C4-2B (cell line): ENCODE results near the gene TSPAN3.

ENCODE experiments used
- H3K27ac ChIP-seq: fragments of 450-650 bp; 2 replicates; pipeline ENCODE4 v1.5.1; 2017
- CTCF ChIP-seq: fragments of 450-650 bp; conservative IDR thresholded peaks from 2 replicates; pipeline ENCODE4 v1.5.1; 2017; ENCODE audit warnings: mild to moderate bottlenecking
- ZFX ChIP-seq: fragments of 450-650 bp; IDR thresholded peaks from 2 replicates; pipeline ENCODE4 v1.6.1; 2017

The TSPAN3 gene

GRCh38 chr15:77029166-77030047 is 41.5 kb downstream of the TSPAN3 start:
- H3K27ac ChIP-seq, result no peak overlapping the region
- TF ChIP-seq ZFX, result no peak
- no peak for TF ChIP-seq CTCF

GRCh38 chr15:77028451-77029165 is 42.3 kb downstream of the TSPAN3 start:
- no peak overlapping the region for H3K27ac ChIP-seq

GRCh38 chr15:77027697-77028450 is 43.0 kb downstream of the TSPAN3 start:
- TF ChIP-seq ZFX, result no peak
- no peak for TF ChIP-seq CTCF
- H3K27ac ChIP-seq, result no peak overlapping the region

More at GRCh38 chr15:77028451-77029165, 42.3 kb downstream of the TSPAN3 start:
- no peak for TF ChIP-seq ZFX
- no peak for TF ChIP-seq CTCF

GRCh38 chr15:77027111-77027696 is 43.7 kb downstream of the TSPAN3 start:
- no peak for TF ChIP-seq CTCF
- TF ChIP-seq ZFX, result no peak
- H3K27ac ChIP-seq, result no peak overlapping the region

GRCh38 chr15:77026501-77027110 is 44.3 kb downstream of the TSPAN3 start:
- TF ChIP-seq CTCF, result no peak
- no peak for TF ChIP-seq ZFX
- no peak overlapping the region for H3K27ac ChIP-seq

GRCh38 chr15:77025941-77026411 is 44.9 kb downstream of the TSPAN3 start:
- no peak overlapping the region for H3K27ac ChIP-seq
- TF ChIP-seq CTCF (no peak), ZFX (no peak)
